DOHH2 (cell line): ENCODE results near the gene DNAH3.

Experiments used
- H3F3A ChIP-seq: fragments of 200-600 bp; sonication (generic), shearing (Covaris generic); 2 replicates; pipeline ENCODE4 v1.6.0; 2016; ENCODE audit warnings: antibody characterized with exemption, mild to moderate bottlenecking; ENCODE audit not compliant: control insufficient read depth, insufficient read depth
- H3K27ac ChIP-seq: fragments of 200-600 bp; sonication (generic); 2 replicates; pipeline ENCODE4 v1.5.1; 2014; ENCODE audit warnings: low read depth, mild to moderate bottlenecking, low read length, moderate library complexity
- H3K27me3 ChIP-seq: fragments of 200-600 bp; sonication (generic); 2 replicates; pipeline ENCODE4 v1.6.1; 2014; ENCODE audit warnings: mild to moderate bottlenecking, low read length, mixed read lengths; ENCODE audit not compliant: control insufficient read depth
- H3K36me3 ChIP-seq: fragments of 200-600 bp; sonication (generic); 2 replicates; pipeline ENCODE4 v1.6.1; 2014; ENCODE audit warnings: mild to moderate bottlenecking, low read length, moderate library complexity, mixed read lengths; ENCODE audit not compliant: control insufficient read depth
- H3K4me1 ChIP-seq: fragments of 200-600 bp; sonication (generic); 2 replicates; pipeline ENCODE4 v1.6.1; 2014; ENCODE audit warnings: mild to moderate bottlenecking, low read length, mixed read lengths; ENCODE audit not compliant: control insufficient read depth
- H3K4me2 ChIP-seq: fragments of 200-600 bp; sonication (generic); 2 replicates; pipeline ENCODE4 v1.6.0; 2014; ENCODE audit warnings: mild to moderate bottlenecking, low read length, moderate library complexity
- H3K4me3 ChIP-seq: fragments of 200-600 bp; sonication (generic); 2 replicates; pipeline ENCODE4 v1.5.1; 2014; ENCODE audit warnings: mild to moderate bottlenecking, low read length, mixed read lengths
- H3K79me2 ChIP-seq: fragments of 200-600 bp; sonication (generic); 2 replicates; pipeline ENCODE4 v1.6.1; 2014; ENCODE audit warnings: mild to moderate bottlenecking, low read length, mixed read lengths; ENCODE audit not compliant: control insufficient read depth
- H3K9me2 ChIP-seq: fragments of 200-600 bp; sonication (generic); replicated peaks from 2 replicates; pipeline ENCODE4 v1.6.1; 2014; ENCODE audit warnings: mild to moderate bottlenecking, low read length, mixed read lengths; ENCODE audit not compliant: control insufficient read depth
- H3K9me3 ChIP-seq: fragments of 200-600 bp; sonication (generic); 2 replicates; pipeline ENCODE4 v1.6.1; 2014; ENCODE audit warnings: antibody characterized with exemption, low read length, mixed read lengths; ENCODE audit not compliant: control insufficient read depth, insufficient read depth
- H4K20me1 ChIP-seq: fragments of 200-600 bp; sonication (generic); 2 replicates; pipeline ENCODE4 v1.6.0; 2014; ENCODE audit warnings: low read depth, mild to moderate bottlenecking, antibody characterized with exemption, low read length, moderate library complexity; ENCODE audit not compliant: control insufficient read depth, insufficient read depth
- EZH2phosphoT487 ChIP-seq: fragments of 200-600 bp; sonication (generic); IDR thresholded peaks from 2 replicates; pipeline ENCODE4 v1.6.1; 2017; ENCODE audit warnings: borderline replicate concordance, mild to moderate bottlenecking, antibody characterized with exemption, low read length, moderate library complexity, mixed read lengths
- TF ChIP-seq, protein P1 (sequence below): fragments of 200-600 bp; sonication (generic); IDR thresholded peaks from one replicate; pipeline ENCODE4 v1.5.1; 2014; ENCODE audit warnings: antibody characterized with exemption, mild to moderate bottlenecking, low read depth, low read length; ENCODE audit not compliant: poor library complexity, severe bottlenecking

DNAH3 gene

DNA sequence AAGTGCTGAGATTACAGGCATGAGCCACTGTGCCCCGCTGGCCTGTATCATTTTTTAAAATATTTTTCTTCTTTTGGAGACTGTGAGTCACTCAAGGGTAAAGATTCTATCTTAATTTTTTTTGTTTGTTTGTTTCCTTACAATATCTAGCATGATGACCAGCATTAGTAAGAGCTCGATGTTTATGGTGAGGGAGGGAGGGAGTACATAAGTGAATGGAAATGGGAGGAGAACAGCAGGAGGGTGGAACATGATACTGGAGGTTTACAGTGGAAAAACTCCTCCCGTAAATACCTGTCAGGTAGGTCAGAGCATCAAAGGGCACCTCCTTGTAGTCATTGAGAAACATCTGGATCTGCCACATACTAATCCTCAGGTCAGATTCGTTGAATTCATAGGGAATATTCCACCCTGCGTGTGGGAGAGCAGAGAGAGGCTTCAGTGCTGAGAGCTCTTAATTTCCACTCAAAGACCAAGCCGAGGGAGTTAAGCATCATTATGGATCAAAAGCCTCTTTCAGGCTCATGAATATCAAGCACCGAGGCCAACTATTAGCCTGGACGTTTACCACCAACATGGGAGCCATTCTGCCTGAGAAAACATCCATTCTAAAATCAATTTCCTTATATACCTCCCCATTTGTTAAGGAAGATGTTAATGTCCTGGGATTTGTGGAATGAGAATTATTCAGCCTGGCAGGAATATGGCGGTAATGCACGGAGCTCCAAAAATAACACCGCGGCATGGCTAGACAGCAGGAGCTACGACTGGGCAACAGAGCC, 198.3 kb downstream of the DNAH3 start:
- no peaks in the 10 kb centered on the region for H3K4me1 ChIP-seq
- no peaks in the 10 kb centered on the region for H3F3A ChIP-seq
- no peaks in the 10 kb centered on the region for H3K36me3 ChIP-seq
- no peak overlapping the region for H3K4me3 ChIP-seq
- H3K9me3 ChIP-seq = no peaks in the 10 kb centered on the region
- H3K4me2 ChIP-seq = no peak overlapping the region
- no peaks in the 10 kb centered on the region for H3K27me3 ChIP-seq
- TF ChIP-seq EZH2phosphoT487 = no peak
- TF ChIP-seq, protein P1, sequence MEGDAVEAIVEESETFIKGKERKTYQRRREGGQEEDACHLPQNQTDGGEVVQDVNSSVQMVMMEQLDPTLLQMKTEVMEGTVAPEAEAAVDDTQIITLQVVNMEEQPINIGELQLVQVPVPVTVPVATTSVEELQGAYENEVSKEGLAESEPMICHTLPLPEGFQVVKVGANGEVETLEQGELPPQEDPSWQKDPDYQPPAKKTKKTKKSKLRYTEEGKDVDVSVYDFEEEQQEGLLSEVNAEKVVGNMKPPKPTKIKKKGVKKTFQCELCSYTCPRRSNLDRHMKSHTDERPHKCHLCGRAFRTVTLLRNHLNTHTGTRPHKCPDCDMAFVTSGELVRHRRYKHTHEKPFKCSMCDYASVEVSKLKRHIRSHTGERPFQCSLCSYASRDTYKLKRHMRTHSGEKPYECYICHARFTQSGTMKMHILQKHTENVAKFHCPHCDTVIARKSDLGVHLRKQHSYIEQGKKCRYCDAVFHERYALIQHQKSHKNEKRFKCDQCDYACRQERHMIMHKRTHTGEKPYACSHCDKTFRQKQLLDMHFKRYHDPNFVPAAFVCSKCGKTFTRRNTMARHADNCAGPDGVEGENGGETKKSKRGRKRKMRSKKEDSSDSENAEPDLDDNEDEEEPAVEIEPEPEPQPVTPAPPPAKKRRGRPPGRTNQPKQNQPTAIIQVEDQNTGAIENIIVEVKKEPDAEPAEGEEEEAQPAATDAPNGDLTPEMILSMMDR = no peak
- H3K79me2 ChIP-seq = no peaks in the 10 kb centered on the region
- H4K20me1 ChIP-seq = no peaks in the 10 kb centered on the region
- H3K9me2 ChIP-seq = no peaks in the 10 kb centered on the region
- H3K27ac ChIP-seq = no peak overlapping the region

GRCh38 chr16:20950294-20950693, 200.4 kb downstream of the DNAH3 start:
- Histone ChIP-seq H3K9me2 (no peaks in the 10 kb centered on the region), H3F3A (no peaks in the 10 kb centered on the region), H4K20me1 (no peaks in the 10 kb centered on the region), H3K36me3 (no peaks in the 10 kb centered on the region), H3K4me2 (no peak overlapping the region), H3K27me3 (no peaks in the 10 kb centered on the region), H3K9me3 (no peaks in the 10 kb centered on the region), H3K79me2 (no peaks in the 10 kb centered on the region), H3K4me1 (no peaks in the 10 kb centered on the region), H3K4me3 (no peak overlapping the region), H3K27ac (no peak overlapping the region)
- TF ChIP-seq, protein P1 = no peak
- no peak for TF ChIP-seq EZH2phosphoT487

DNA sequence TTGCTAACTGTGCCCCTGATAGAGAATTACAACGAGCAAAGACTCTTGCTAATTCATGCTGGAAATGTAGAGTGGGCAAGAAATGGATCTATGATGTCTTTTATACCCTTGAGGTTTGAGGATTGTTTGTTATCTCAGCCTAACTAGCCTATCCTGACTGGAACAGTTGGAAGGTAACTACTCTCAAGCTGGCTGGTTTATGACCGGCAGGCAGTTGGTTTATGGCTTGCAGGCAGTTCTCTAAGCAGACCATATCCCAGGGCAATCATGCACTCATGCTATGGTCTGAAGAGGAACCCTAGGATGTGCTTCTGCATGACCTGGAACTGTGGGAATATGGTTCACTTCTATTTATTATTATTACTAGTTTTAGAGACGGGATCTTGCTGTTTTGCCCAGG, 201.0 kb downstream of the DNAH3 start:
- no peaks in the 10 kb centered on the region for H3K9me3 ChIP-seq
- H3F3A ChIP-seq = no peaks in the 10 kb centered on the region
- H3K4me1 ChIP-seq = no peaks in the 10 kb centered on the region; the same call in 1 of the 2 replicates
- H3K27ac ChIP-seq = no peak overlapping the region
- TF ChIP-seq, protein P1 = no peak
- no peak for TF ChIP-seq EZH2phosphoT487
- H3K79me2 ChIP-seq = no peaks in the 10 kb centered on the region
- H3K4me3 ChIP-seq = no peak overlapping the region
- no peaks in the 10 kb centered on the region for H3K36me3 ChIP-seq
- H4K20me1 ChIP-seq = no peaks in the 10 kb centered on the region
- H3K4me2 ChIP-seq = no peak overlapping the region
- no peaks in the 10 kb centered on the region for H3K9me2 ChIP-seq
- H3K27me3 ChIP-seq = no peaks in the 10 kb centered on the region
